K562 (cell line): ENCODE data around the gene RGS5. TPM values are rescaled to one million over a fixed set of nuclear protein-coding genes. Genes with fewer than 3 reads are reported as not detected.
A peak's percentile ranks its signal among the peaks of the same experiment; 100 is the strongest.

Experiments
- ARID1B ChIP-seq: fragments of 450-650 bp; IDR thresholded peaks from 2 replicates; pipeline ENCODE4 v1.6.1; 2016; ENCODE audit warnings: antibody characterized with exemption, mild to moderate bottlenecking, inconsistent platforms
- FOSL1 ChIP-seq: fragments of 200-800 bp; sonication (Bioruptor generic); conservative IDR thresholded peaks from 2 replicates; pipeline ENCODE4 v1.6.1; 2016; ENCODE audit warnings: missing genetic modification characterization, missing compliant biosample characterization
- ILK ChIP-seq: fragments of 450-650 bp; IDR thresholded peaks from 2 replicates; pipeline ENCODE4 v1.6.1; 2016; ENCODE audit warnings: missing genetic modification characterization, low read depth, mild to moderate bottlenecking, missing compliant biosample characterization, moderate library complexity, borderline replicate concordance
- JUND ChIP-seq, 2 experiments: IDR thresholded peaks; 2 replicates in 1 of 2; 3 replicates in 1 of 2; pipeline ENCODE4 v1.6.1; 2011; ENCODE audit warnings: borderline replicate concordance in 2 of 2, low read depth in 2 of 2, low read length in 2 of 2, improper control_type of control experiment in 1 of 2, missing biosample characterization in 1 of 2, missing genetic modification characterization in 1 of 2, missing genetic modification reagents in 1 of 2
- MIER1 ChIP-seq: fragments of 450-650 bp; IDR thresholded peaks from 2 replicates; pipeline ENCODE4 v1.6.1; 2016; ENCODE audit warnings: antibody characterized with exemption, mild to moderate bottlenecking, low read depth
- MTA1 ChIP-seq: fragments of 450-650 bp; IDR thresholded peaks from 2 replicates; pipeline ENCODE4 v1.6.1; 2017; ENCODE audit warnings: borderline replicate concordance
- NFE2 ChIP-seq: IDR thresholded peaks from 2 replicates; pipeline ENCODE4 v1.6.1; 2014; ENCODE audit warnings: antibody characterized with exemption, low read depth
- NR2C1 ChIP-seq, 2 experiments: fragments of 450-650 bp; IDR thresholded peaks; 2 replicates each; pipeline ENCODE4 v1.6.1; 2017; ENCODE audit warnings: mild to moderate bottlenecking in 2 of 2, antibody characterized with exemption in 1 of 2, inconsistent platforms in 1 of 2, missing compliant biosample characterization in 1 of 2, missing genetic modification characterization in 1 of 2
- POLR2AphosphoS2 ChIP-seq: IDR thresholded peaks from 2 replicates; pipeline ENCODE4 v1.6.1; 2012; ENCODE audit warnings: low read length, improper control_type of control experiment
- PRMT5 ChIP-seq: sonication (generic); formaldehyde crosslinking; IDR thresholded peaks from 2 replicates; pipeline ENCODE4 v1.5.0; 2020; ENCODE audit warnings: missing genetic modification reagents
- SREBF2 ChIP-seq: sonication (generic); formaldehyde crosslinking; IDR thresholded peaks from 2 replicates; pipeline ENCODE4 v1.4.0; 2020; ENCODE audit warnings: mild to moderate bottlenecking, missing genetic modification reagents
- TRIM24 ChIP-seq, 2 experiments: fragments of 450-650 bp; IDR thresholded peaks; 2 replicates each; pipeline ENCODE4 v1.6.1; 2016
- TRIM28 ChIP-seq: fragments of 450-650 bp; IDR thresholded peaks from 2 replicates; pipeline ENCODE4 v1.6.1; 2017
- XRCC4 ChIP-seq: IDR thresholded peaks from one replicate; pipeline ENCODE4 v1.6.1; 2011; ENCODE audit not compliant: insufficient read depth, insufficient read length; ENCODE audit errors: extremely low read depth
- polyA plus RNA-seq, 8 experiments: library from polyadenylated mRNA; depleted of rRNA in 4 of 8; stranded (reverse) in 5 of 8; unstranded in 3 of 8; fragments of >200 nt; fragmentation: Nextera tagmentation in 2 of 8; fragmentation: Illumina TruSeq in 1 of 8; extraction: Ambion mirVana in 2 of 8; extraction: Trizol in 1 of 8; gene quantifications; 2 replicates each; pipeline versions ENCODE4 v1.2.1 to v1.2.3, GENCODE V29; 2011 to 2014; ENCODE audit warnings: inconsistent platforms in 1 of 8, missing spikeins in 1 of 8
- total RNA-seq, 7 experiments: library from RNA; depleted of rRNA in 6 of 7; stranded (reverse); fragments of >200 nt in 6 of 7; fragmentation: Illumina TruSeq in 2 of 7; extraction: Trizol in 2 of 7; gene quantifications; 2 replicates each; pipeline versions ENCODE4 v1.2.1 to v1.2.3, GENCODE V29; 2011 to 2021; ENCODE audit warnings: low replicate concordance in 1 of 7
- TF ChIP-seq, protein P1 (sequence below): sonication (generic); formaldehyde crosslinking; IDR thresholded peaks from 2 replicates; pipeline ENCODE4 v1.8.0; 2022; ENCODE audit warnings: missing genetic modification reagents, mild to moderate bottlenecking, moderate library complexity, borderline replicate concordance
- TF ChIP-seq, protein P2 (sequence below): fragments of 450-650 bp; IDR thresholded peaks from 2 replicates; pipeline ENCODE4 v1.6.1; 2017; ENCODE audit warnings: antibody characterized with exemption
- TF ChIP-seq, protein P3 (sequence below), 2 experiments: fragments of 250-450 bp in 1 of 2; fragments of 450-650 bp in 1 of 2; sonication (Bioruptor Pico) in 1 of 2; IDR thresholded peaks; 2 replicates each; pipeline versions ENCODE4 v1.6.1 to v1.8.0; 2016 to 2021; ENCODE audit warnings: mild to moderate bottlenecking in 2 of 2, moderate library complexity in 2 of 2, missing compliant biosample characterization in 1 of 2, missing genetic modification characterization in 1 of 2
- TF ChIP-seq, protein P4 (sequence below), 2 experiments: IDR thresholded peaks; 2 replicates each; pipeline ENCODE4 v1.6.1; 2011; ENCODE audit warnings: borderline replicate concordance in 1 of 2, control low read depth in 1 of 2, low read depth in 1 of 2, low read length in 1 of 2, mild to moderate bottlenecking in 1 of 2, mixed read lengths in 1 of 2, moderate library complexity in 1 of 2; ENCODE audit not compliant: insufficient read depth in 1 of 2, insufficient read length in 1 of 2, poor library complexity in 1 of 2, severe bottlenecking in 1 of 2; ENCODE audit errors: extremely low read depth in 1 of 2
- TF ChIP-seq, protein P5 (sequence below): fragments of 450-650 bp; formaldehyde crosslinking; IDR thresholded peaks from 2 replicates; pipeline ENCODE4 v1.4.0; 2020; ENCODE audit warnings: mild to moderate bottlenecking, moderate library complexity
- TF ChIP-seq, protein P6 (sequence below): fragments of 250-450 bp; sonication (Bioruptor Pico); IDR thresholded peaks from 2 replicates; pipeline ENCODE4 v1.8.0; 2021; ENCODE audit warnings: borderline replicate concordance, mild to moderate bottlenecking, moderate library complexity; ENCODE audit not compliant: poor library complexity, severe bottlenecking

RGS5 gene
- total and polyA plus RNA-seq, 9 of the 15 experiments (the other 6 are each of a cell fraction or from before 2014, with no cell fraction given) = 0.71 to 5.3 (median 2.4) TPM

DNA sequence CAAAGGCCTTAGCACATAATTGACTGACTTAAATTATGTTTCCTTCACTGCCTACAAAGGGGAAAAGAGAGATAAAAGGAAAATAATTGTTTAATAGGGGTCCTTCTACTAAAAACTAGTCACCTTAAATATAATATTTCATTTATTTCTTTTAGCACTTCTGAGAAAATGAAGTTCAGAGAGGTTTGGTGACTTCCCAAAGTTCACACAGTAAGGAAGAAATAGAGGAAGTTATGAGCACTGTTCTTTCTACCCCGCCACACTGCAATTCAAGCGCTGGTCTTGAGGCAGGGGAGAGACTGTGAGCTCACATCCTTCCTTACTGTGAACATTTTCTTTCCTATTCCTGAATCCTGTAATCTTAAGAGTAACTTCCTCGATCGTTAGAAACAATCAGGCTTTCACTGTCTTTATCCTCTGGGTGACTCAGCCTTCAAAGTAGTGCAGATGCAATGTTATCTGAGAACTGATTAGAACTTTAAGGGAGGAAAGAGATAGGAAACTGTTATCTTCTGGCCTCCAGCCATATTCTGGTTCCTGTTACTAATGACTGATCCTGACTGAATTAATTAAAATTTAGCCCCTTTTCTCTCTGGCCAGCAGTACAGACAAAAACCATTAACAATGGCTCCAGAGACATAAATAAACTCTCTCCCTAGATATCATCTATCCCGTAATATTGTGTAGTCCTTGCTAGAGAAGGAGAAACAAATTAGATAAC is 6.8 kb downstream of the RGS5 start (continued):
- TF ChIP-seq, protein P1, sequence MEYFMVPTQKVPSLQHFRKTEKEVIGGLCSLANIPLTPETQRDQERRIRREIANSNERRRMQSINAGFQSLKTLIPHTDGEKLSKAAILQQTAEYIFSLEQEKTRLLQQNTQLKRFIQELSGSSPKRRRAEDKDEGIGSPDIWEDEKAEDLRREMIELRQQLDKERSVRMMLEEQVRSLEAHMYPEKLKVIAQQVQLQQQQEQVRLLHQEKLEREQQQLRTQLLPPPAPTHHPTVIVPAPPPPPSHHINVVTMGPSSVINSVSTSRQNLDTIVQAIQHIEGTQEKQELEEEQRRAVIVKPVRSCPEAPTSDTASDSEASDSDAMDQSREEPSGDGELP (CRISPR knock-in tag) = no peak
- TF ChIP-seq NR2C1 (IDR thresholded peaks at IDR 0.05) = no peak
- TF ChIP-seq NR2C1 (tag; IDR thresholded peaks at IDR 0.05) = no peak
- TF ChIP-seq, protein P2, sequence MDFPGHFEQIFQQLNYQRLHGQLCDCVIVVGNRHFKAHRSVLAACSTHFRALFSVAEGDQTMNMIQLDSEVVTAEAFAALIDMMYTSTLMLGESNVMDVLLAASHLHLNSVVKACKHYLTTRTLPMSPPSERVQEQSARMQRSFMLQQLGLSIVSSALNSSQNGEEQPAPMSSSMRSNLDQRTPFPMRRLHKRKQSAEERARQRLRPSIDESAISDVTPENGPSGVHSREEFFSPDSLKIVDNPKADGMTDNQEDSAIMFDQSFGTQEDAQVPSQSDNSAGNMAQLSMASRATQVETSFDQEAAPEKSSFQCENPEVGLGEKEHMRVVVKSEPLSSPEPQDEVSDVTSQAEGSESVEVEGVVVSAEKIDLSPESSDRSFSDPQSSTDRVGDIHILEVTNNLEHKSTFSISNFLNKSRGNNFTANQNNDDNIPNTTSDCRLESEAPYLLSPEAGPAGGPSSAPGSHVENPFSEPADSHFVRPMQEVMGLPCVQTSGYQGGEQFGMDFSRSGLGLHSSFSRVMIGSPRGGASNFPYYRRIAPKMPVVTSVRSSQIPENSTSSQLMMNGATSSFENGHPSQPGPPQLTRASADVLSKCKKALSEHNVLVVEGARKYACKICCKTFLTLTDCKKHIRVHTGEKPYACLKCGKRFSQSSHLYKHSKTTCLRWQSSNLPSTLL = no peak
- no peak for TF ChIP-seq SREBF2 (CRISPR knock-in tag)
- TF ChIP-seq TRIM28 = no peak
- TF ChIP-seq, protein P3, sequence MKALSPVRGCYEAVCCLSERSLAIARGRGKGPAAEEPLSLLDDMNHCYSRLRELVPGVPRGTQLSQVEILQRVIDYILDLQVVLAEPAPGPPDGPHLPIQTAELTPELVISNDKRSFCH (CRISPR knock-in tag; IDR thresholded peaks at IDR 0.05) = no peak
- TF ChIP-seq, protein P3 (tag; IDR thresholded peaks at IDR 0.05) = no peak
- TF ChIP-seq, protein P4, sequence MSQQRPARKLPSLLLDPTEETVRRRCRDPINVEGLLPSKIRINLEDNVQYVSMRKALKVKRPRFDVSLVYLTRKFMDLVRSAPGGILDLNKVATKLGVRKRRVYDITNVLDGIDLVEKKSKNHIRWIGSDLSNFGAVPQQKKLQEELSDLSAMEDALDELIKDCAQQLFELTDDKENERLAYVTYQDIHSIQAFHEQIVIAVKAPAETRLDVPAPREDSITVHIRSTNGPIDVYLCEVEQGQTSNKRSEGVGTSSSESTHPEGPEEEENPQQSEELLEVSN (IDR thresholded peaks at IDR 0.05; ENCODE audit: borderline replicate concordance in 1 of 2, extremely low read depth in 1 of 2, insufficient read depth in 1 of 2, insufficient read length in 1 of 2, low read depth in 1 of 2, low read length in 1 of 2, poor library complexity in 1 of 2, severe bottlenecking in 1 of 2) = no peak
- peak; percentile 70 for TF ChIP-seq ARID1B
- TF ChIP-seq TRIM24 (IDR thresholded peaks at IDR 0.05) = no peak
- peak; percentile 67 for TF ChIP-seq JUND (IDR thresholded peaks at IDR 0.05; ENCODE audit: borderline replicate concordance, low read depth, low read length)
- TF ChIP-seq JUND (tag; IDR thresholded peaks at IDR 0.05; ENCODE audit: borderline replicate concordance, low read depth, low read length) = peak; percentile 83; the same call in 2 of the 3 replicates
- no peak for TF ChIP-seq PRMT5 (CRISPR knock-in tag)
- TF ChIP-seq FOSL1 (tag) = peak; percentile 80
- TF ChIP-seq MIER1 = no peak
- TF ChIP-seq, protein P5, sequence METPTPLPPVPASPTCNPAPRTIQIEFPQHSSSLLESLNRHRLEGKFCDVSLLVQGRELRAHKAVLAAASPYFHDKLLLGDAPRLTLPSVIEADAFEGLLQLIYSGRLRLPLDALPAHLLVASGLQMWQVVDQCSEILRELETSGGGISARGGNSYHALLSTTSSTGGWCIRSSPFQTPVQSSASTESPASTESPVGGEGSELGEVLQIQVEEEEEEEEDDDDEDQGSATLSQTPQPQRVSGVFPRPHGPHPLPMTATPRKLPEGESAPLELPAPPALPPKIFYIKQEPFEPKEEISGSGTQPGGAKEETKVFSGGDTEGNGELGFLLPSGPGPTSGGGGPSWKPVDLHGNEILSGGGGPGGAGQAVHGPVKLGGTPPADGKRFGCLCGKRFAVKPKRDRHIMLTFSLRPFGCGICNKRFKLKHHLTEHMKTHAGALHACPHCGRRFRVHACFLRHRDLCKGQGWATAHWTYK = 0 out of 2 replicates have a peak, but pooled peaks have one; percentile 26
- TF ChIP-seq, protein P6, sequence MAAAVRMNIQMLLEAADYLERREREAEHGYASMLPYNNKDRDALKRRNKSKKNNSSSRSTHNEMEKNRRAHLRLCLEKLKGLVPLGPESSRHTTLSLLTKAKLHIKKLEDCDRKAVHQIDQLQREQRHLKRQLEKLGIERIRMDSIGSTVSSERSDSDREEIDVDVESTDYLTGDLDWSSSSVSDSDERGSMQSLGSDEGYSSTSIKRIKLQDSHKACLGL (CRISPR knock-in tag) = no peak
- no peak for TF ChIP-seq POLR2AphosphoS2
- peak; percentile 45; the same call in 1 of the 2 replicates for TF ChIP-seq NFE2
- TF ChIP-seq XRCC4 = no peak
- no peak for TF ChIP-seq ILK (tag)
- no peak for TF ChIP-seq MTA1
